Measurements from ENCODE around the gene NDUFS8.

GRCh38 chr11:68003846-68004550, 26.5 kb upstream of the NDUFS8 start, which contains the start of gene UNC93B1:
- TF ChIP-seq EP300 (IDR thresholded peaks at IDR 0.05; ENCODE audit: borderline replicate concordance) (0 out of 2 replicates have a peak, but pooled peaks have one; percentile 29), USF1 (IDR thresholded peaks at IDR 0.05) (peak; percentile 77), ZBTB7A (IDR thresholded peaks at IDR 0.05; ENCODE audit: low read depth) (no peak), YY1 (IDR thresholded peaks at IDR 0.05; ENCODE audit: low read depth) (no peak), REST (IDR thresholded peaks at IDR 0.05; ENCODE audit: low read depth) (no peak), TAF1 (IDR thresholded peaks at IDR 0.05; ENCODE audit: low read depth) (0 out of 2 replicates have a peak, but pooled peaks have one; percentile 48), EGR1 (IDR thresholded peaks at IDR 0.05) (0 out of 2 replicates have a peak, but pooled peaks have one; percentile 28), NFIC (IDR thresholded peaks at IDR 0.05) (no peak), CREB1 (IDR thresholded peaks at IDR 0.05; ENCODE audit: low read depth) (peak; percentile 20; the same call in 1 of the 2 replicates)
